Mucosa of descending colon (tissue), 3 donors: Measurements from ENCODE around the gene RHCG. TPM values are rescaled to one million over a fixed set of nuclear protein-coding genes. Genes with fewer than 3 reads are reported as not detected.

Experiments used
- ATAC-seq: fragments of 200-7000 bp; cut with Tn5 transposase; one replicate; pipeline ENCODE4 v1.9.1; 2020; ENCODE audit warnings: mild to moderate bottlenecking, moderate library complexity
- DNase-seq, 3 donors: peaks; one replicate each; pipeline ENCODE4 v3.0.0-alpha.2; 2020
- H3K36me3 ChIP-seq: fragments of 200-600 bp; one replicate; pipeline ENCODE4 v1.8.0; 2021; ENCODE audit warnings: low read depth, mild to moderate bottlenecking
- H3K4me1 ChIP-seq: fragments of 200-600 bp; one replicate; pipeline ENCODE4 v1.8.0; 2021; ENCODE audit warnings: low read depth, mild to moderate bottlenecking
- H3K4me3 ChIP-seq: fragments of 200-600 bp; one replicate; pipeline ENCODE4 v1.8.0; 2021; ENCODE audit warnings: mild to moderate bottlenecking
- H3K9me3 ChIP-seq: fragments of 200-600 bp; one replicate; pipeline ENCODE4 v1.8.0; 2021; ENCODE audit warnings: mild to moderate bottlenecking
- intact Hi-C, 2 donors: fragments of 100-400 bp; cut with DNase I in 1 of 2; cut with micrococcal nuclease in 1 of 2; formaldehyde crosslinking; loops; one replicate each; pipeline versions ENCODE4 v1.11.0 to v1.11.1; 2022; cut with DNase I, micrococcal nuclease
- total RNA-seq, 3 donors: library from RNA; stranded (reverse); fragmentation: NEBNext Ultra II Directional in 2 of 3; extraction: Animal tissue kit (Norgen Biotek cat#: 25700) in 2 of 3; gene quantifications; one replicate each; pipeline versions ENCODE4 v1.2.1 to v1.2.4, GENCODE V29; 2021 to 2023
- TF ChIP-seq, protein P1 (sequence below): fragments of 200-600 bp; IDR thresholded peaks from one replicate; pipeline ENCODE4 v1.8.0; 2022; ENCODE audit warnings: antibody characterized with exemption, mild to moderate bottlenecking
- donor health status: DM: no; HTN: no; CAD: no; lungs with moderate emphysema.
- donor health status: DM: no; HTN: no; CAD: no.
- donor health status: DM: no; HTN: yes; CAD: no.

RHCG gene
- total RNA-seq, 3 donors from 2014 or later, result 0.98 TPM; not detected in 2

DNA sequence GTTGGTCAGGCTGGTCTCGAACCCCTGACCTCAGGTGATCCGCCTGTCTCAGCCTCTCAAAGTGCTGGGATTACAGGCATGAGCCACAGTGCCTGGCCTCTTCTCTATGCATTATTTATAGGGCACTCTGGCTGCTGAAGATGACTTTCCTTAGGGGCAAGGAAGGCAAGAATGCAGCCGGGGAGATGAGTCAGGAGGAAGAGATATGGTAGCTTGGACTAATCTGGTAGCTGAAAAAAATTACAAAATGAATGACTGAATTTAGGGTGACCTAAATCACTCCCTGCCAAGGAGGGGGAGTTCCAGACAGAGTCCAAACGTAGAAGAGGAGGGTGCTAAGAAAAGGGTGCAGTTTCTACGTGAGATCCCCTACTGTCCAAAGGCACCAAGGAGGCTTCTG is 14.2 kb downstream of the RHCG start:
- Histone ChIP-seq H3K36me3 (no peaks in the 10 kb centered on the region), H3K4me3 (no peak overlapping the region), H3K4me1 (no peaks in the 10 kb centered on the region), H3K9me3 (no peaks in the 10 kb centered on the region)
- DNase-seq (no peak), ATAC-seq (no peak)
- TF ChIP-seq, protein P1, sequence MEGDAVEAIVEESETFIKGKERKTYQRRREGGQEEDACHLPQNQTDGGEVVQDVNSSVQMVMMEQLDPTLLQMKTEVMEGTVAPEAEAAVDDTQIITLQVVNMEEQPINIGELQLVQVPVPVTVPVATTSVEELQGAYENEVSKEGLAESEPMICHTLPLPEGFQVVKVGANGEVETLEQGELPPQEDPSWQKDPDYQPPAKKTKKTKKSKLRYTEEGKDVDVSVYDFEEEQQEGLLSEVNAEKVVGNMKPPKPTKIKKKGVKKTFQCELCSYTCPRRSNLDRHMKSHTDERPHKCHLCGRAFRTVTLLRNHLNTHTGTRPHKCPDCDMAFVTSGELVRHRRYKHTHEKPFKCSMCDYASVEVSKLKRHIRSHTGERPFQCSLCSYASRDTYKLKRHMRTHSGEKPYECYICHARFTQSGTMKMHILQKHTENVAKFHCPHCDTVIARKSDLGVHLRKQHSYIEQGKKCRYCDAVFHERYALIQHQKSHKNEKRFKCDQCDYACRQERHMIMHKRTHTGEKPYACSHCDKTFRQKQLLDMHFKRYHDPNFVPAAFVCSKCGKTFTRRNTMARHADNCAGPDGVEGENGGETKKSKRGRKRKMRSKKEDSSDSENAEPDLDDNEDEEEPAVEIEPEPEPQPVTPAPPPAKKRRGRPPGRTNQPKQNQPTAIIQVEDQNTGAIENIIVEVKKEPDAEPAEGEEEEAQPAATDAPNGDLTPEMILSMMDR, result no peak
- intact Hi-C loops, result no loop called here

DNA sequence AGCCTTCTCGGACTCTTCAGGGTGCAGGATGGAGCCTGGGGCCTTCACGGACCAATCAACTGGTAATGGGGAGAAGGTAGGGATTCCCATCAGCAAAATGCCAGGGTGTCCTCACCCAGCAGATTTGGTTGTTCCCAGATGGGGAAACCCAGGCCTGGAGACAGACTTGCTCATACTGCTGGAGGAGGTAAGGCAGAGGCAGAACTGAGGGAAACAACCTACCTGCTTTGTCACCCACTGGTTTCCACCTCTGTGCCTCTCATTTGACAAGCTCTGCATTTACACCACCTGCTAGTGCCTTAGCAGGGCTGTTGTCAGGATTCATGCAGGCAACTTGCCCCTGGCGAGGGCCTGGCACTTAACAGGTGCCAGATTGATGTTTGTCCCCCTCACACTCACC is 15.9 kb downstream of the RHCG start:
- no peak for DNase-seq
- ATAC-seq, result no peak

DNA sequence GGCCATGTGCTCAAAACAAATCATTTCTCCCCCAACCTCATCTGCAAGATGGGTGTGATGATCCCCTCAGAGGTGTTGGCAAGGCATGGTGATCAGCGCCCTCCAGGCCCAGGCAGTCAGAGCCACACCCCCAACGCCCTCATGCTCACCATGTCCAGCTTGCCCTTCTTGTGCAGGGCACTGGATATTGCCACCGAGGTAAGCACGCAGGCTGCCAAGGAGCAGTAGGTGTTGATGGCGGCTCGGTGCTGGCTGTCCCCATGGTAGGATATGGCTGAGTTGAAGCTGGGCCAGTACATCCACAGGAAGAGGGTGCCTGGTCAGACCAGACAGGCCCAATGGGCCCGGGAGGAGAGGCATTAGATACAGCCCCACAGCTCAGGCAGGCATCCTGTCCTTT is 17.2 kb downstream of the RHCG start:
- TF ChIP-seq, protein P1, result no peak
- Histone ChIP-seq H3K4me1 (no peaks in the 10 kb centered on the region), H3K9me3 (no peaks in the 10 kb centered on the region), H3K36me3 (no peaks in the 10 kb centered on the region), H3K4me3 (no peak overlapping the region)
- intact Hi-C loops, result no loop called here
- ATAC-seq (no peak), DNase-seq (no peak)

More for the DNA sequence above, 15.9 kb downstream of the RHCG start:
- Histone ChIP-seq H3K4me1 (no peaks in the 10 kb centered on the region), H3K9me3 (no peaks in the 10 kb centered on the region), H3K36me3 (no peaks in the 10 kb centered on the region), H3K4me3 (no peak overlapping the region)
- TF ChIP-seq, protein P1, result no peak
- intact Hi-C loops, result no loop called here

DNA sequence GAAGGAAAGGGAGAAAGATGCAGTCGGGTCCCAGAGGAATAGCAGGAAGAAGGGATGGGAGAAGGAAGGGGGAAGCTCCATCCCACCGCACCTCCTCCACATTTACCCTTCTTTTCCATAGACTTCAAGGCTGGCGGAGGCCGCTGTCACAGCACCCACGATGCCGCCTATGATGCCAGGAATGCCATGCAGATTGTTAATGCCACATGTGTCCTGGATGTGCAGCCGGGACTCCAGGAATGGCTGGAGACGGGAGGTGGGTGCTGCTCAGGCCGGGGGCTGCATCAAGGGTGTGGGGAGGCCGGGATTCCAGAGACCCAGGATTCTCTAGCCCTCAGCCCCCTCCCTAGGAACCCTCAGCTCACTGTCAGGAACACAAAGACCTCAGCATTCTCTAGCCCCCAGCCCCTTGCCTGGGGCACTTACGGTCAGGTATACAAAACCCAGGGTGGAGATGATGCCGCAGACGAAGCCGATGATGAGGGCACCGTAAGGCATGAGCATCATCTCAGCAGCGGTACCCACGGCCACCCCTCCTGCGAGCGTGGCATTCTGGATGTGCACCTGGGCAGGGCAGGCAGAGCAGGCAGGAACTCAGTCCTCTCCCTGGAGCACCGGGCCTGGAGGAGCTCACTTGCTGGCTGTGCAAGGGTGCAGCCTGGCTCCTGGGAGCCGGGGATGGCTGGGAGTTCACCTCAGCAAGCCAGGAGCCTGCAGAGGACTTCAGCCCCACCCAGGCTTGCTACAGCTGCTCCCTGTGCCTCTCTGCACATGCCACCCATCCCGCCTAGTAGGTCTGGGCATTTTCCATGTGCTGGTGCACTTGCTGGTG is 18.8 kb downstream of the RHCG start:
- H3K36me3 ChIP-seq, result no peaks in the 10 kb centered on the region
- no peaks in the 10 kb centered on the region for H3K9me3 ChIP-seq
- TF ChIP-seq, protein P1, result no peak
- DNase-seq (no peak), ATAC-seq (no peak)
- intact Hi-C loops, result no loop called here
- no peak overlapping the region for H3K4me3 ChIP-seq
- no peaks in the 10 kb centered on the region for H3K4me1 ChIP-seq

DNA sequence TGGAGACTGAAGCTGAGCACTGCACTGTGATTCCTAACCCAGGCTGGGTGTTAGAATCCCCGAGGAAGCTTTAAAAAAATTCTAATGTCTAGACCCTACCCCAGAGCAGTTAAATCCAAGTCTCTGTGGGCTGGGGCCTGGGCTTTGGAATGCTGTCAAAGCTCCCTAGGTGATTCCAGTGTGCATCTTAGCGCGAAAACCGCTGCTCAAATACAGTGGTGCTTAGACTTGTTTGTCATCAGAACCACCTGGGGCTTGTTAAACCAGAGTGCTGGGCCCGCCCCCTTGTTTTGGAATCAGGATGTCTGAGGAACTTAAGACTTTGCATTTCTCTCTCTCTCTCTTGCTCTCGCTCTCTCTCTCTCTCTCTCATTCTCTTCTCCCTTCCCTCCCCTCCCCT is 20.7 kb downstream of the RHCG start:
- ATAC-seq, result no peak
- TF ChIP-seq, protein P1, result no peak

More for the DNA sequence above, 20.7 kb downstream of the RHCG start:
- Histone ChIP-seq H3K9me3 (no peaks in the 10 kb centered on the region), H3K36me3 (no peaks in the 10 kb centered on the region), H3K4me1 (no peaks in the 10 kb centered on the region), H3K4me3 (no peak overlapping the region)
- no peak for DNase-seq
- intact Hi-C loops, result no loop called here
